ENCODE data around the gene EMID1. TPM values are rescaled to one million over a fixed set of nuclear protein-coding genes. Genes with fewer than 3 reads are reported as not detected.
A peak's percentile ranks its signal among the peaks of the same experiment; 100 is the strongest.
"Not testable (repeated sequence)": the region's sequence is repeated elsewhere in the genome, so short reads cannot be mapped to it uniquely, and the experiment has no call there.

EMID1 gene
- total RNA-seq, 1 experiment from 2014 or later: 0.26 TPM

GRCh38 chr22:29244785-29245625, 39.3 kb downstream of the EMID1 start:
- H3K79me2 ChIP-seq (ENCODE audit: low read length): no peaks in the 10 kb centered on the region

GRCh38 chr22:29245626-29246385, 40.1 kb downstream of the EMID1 start:
- no peak overlapping the region for H3K27ac ChIP-seq (ENCODE audit: low read length)
- DNase-seq: peak; percentile 87
- no peak overlapping the region for H3K4me2 ChIP-seq (ENCODE audit: low read depth, low read length, poor library complexity, severe bottlenecking)
- H3K36me3 ChIP-seq (ENCODE audit: insufficient read depth, low read length): no peaks in the 10 kb centered on the region
- no peaks in the 10 kb centered on the region for H3K9me3 ChIP-seq (ENCODE audit: low read length)
- H3K9ac ChIP-seq (ENCODE audit: low read length): no peak overlapping the region
- no peaks in the 10 kb centered on the region for H3K27me3 ChIP-seq (ENCODE audit: low read length)
- no peaks in the 10 kb centered on the region for H3K4me1 ChIP-seq (ENCODE audit: low read length)
- 0 out of 2 replicates have a peak, but pooled peaks cover 9% of the 10 kb centered on the region for H4K20me1 ChIP-seq (ENCODE audit: insufficient read depth, low read depth, low read length)
- H3K4me3 ChIP-seq (ENCODE audit: low read length): no peak overlapping the region
- no peaks in the 10 kb centered on the region for H3K79me2 ChIP-seq (ENCODE audit: low read length)
- no peak overlapping the region for H2AFZ ChIP-seq (ENCODE audit: low read length)
- no peaks in the 10 kb centered on the region for H3K9me2 ChIP-seq (replicated peaks; ENCODE audit: insufficient read depth, low read length)

More at GRCh38 chr22:29244785-29245625, 39.3 kb downstream of the EMID1 start:
- Histone ChIP-seq H4K20me1 (ENCODE audit: insufficient read depth, low read depth, low read length) (0 out of 2 replicates have a peak, but pooled peaks cover 9% of the 10 kb centered on the region), H3K27ac (ENCODE audit: low read length) (no peak overlapping the region), H3K9ac (ENCODE audit: low read length) (no peak overlapping the region), H3K9me2 (replicated peaks; ENCODE audit: insufficient read depth, low read length) (no peaks in the 10 kb centered on the region), H3K9me3 (ENCODE audit: low read length) (no peaks in the 10 kb centered on the region), H2AFZ (ENCODE audit: low read length) (no peak overlapping the region), H3K36me3 (ENCODE audit: insufficient read depth, low read length) (no peaks in the 10 kb centered on the region), H3K4me3 (ENCODE audit: low read length) (no peak overlapping the region), H3K27me3 (ENCODE audit: low read length) (no peaks in the 10 kb centered on the region), H3K4me2 (ENCODE audit: low read depth, low read length, poor library complexity, severe bottlenecking) (no peak overlapping the region), H3K4me1 (ENCODE audit: low read length) (no peaks in the 10 kb centered on the region)
- no peak for DNase-seq

GRCh38 chr22:29247891-29248290, 42.2 kb downstream of the EMID1 start:
- not testable (repeated sequence) for H2AFZ ChIP-seq (ENCODE audit: low read length); H3K9ac ChIP-seq (ENCODE audit: low read length); H3K4me3 ChIP-seq (ENCODE audit: low read length); H3K36me3 ChIP-seq (ENCODE audit: insufficient read depth, low read length); H3K9me2 ChIP-seq (replicated peaks; ENCODE audit: insufficient read depth, low read length); H3K27me3 ChIP-seq (ENCODE audit: low read length); H3K4me2 ChIP-seq (ENCODE audit: low read depth, low read length, poor library complexity, severe bottlenecking); H3K27ac ChIP-seq (ENCODE audit: low read length); DNase-seq; H4K20me1 ChIP-seq (ENCODE audit: insufficient read depth, low read depth, low read length); H3K79me2 ChIP-seq (ENCODE audit: low read length); H3K9me3 ChIP-seq (ENCODE audit: low read length); H3K4me1 ChIP-seq (ENCODE audit: low read length)

- Histone ChIP-seq H3K9me2 (replicated peaks; ENCODE audit: insufficient read depth, low read length) (no peaks in the 10 kb centered on the region), H3K27me3 (ENCODE audit: low read length) (no peaks in the 10 kb centered on the region), H3K27ac (ENCODE audit: low read length) (no peak overlapping the region), H3K4me1 (ENCODE audit: low read length) (no peaks in the 10 kb centered on the region), H3K9me3 (ENCODE audit: low read length) (no peaks in the 10 kb centered on the region), H3K79me2 (ENCODE audit: low read length) (no peaks in the 10 kb centered on the region), H3K9ac (ENCODE audit: low read length) (no peak overlapping the region), H4K20me1 (ENCODE audit: insufficient read depth, low read depth, low read length) (no peaks in the 10 kb centered on the region), H2AFZ (ENCODE audit: low read length) (no peak overlapping the region), H3K4me2 (ENCODE audit: low read depth, low read length, poor library complexity, severe bottlenecking) (no peak overlapping the region), H3K4me3 (ENCODE audit: low read length) (no peak overlapping the region), H3K36me3 (ENCODE audit: insufficient read depth, low read length) (no peaks in the 10 kb centered on the region)
- DNase-seq: no peak
Observed at GRCh38 chr22:29251265-29251664, 45.6 kb downstream of the EMID1 start.

GRCh38 chr22:29251981-29252911, 46.5 kb downstream of the EMID1 start:
- Histone ChIP-seq H3K4me2 (ENCODE audit: low read depth, low read length, poor library complexity, severe bottlenecking) (no peak overlapping the region), H3K27ac (ENCODE audit: low read length) (no peak overlapping the region), H3K9me2 (replicated peaks; ENCODE audit: insufficient read depth, low read length) (no peaks in the 10 kb centered on the region), H3K4me1 (ENCODE audit: low read length) (no peaks in the 10 kb centered on the region), H3K27me3 (ENCODE audit: low read length) (no peaks in the 10 kb centered on the region), H3K79me2 (ENCODE audit: low read length) (no peaks in the 10 kb centered on the region), H2AFZ (ENCODE audit: low read length) (no peak overlapping the region), H3K4me3 (ENCODE audit: low read length) (no peak overlapping the region), H3K36me3 (ENCODE audit: insufficient read depth, low read length) (no peaks in the 10 kb centered on the region), H4K20me1 (ENCODE audit: insufficient read depth, low read depth, low read length) (no peaks in the 10 kb centered on the region), H3K9me3 (ENCODE audit: low read length) (no peaks in the 10 kb centered on the region), H3K9ac (ENCODE audit: low read length) (no peak overlapping the region)
- no peak for DNase-seq

GRCh38 chr22:29253561-29254285, 48.0 kb downstream of the EMID1 start:
- H3K36me3 ChIP-seq (ENCODE audit: insufficient read depth, low read length): no peaks in the 10 kb centered on the region
- H4K20me1 ChIP-seq (ENCODE audit: insufficient read depth, low read depth, low read length): no peaks in the 10 kb centered on the region
- H3K9ac ChIP-seq (ENCODE audit: low read length): no peak overlapping the region
- DNase-seq: no peak
- no peak overlapping the region for H3K27ac ChIP-seq (ENCODE audit: low read length)
- no peaks in the 10 kb centered on the region for H3K9me2 ChIP-seq (replicated peaks; ENCODE audit: insufficient read depth, low read length)
- no peaks in the 10 kb centered on the region for H3K79me2 ChIP-seq (ENCODE audit: low read length)
- H3K4me3 ChIP-seq (ENCODE audit: low read length): no peak overlapping the region
- H3K4me2 ChIP-seq (ENCODE audit: low read depth, low read length, poor library complexity, severe bottlenecking): no peak overlapping the region
- H3K27me3 ChIP-seq (ENCODE audit: low read length): no peaks in the 10 kb centered on the region
- H3K9me3 ChIP-seq (ENCODE audit: low read length): no peaks in the 10 kb centered on the region
- H3K4me1 ChIP-seq (ENCODE audit: low read length): no peaks in the 10 kb centered on the region
- no peak overlapping the region for H2AFZ ChIP-seq (ENCODE audit: low read length)

- Histone ChIP-seq H3K9ac (ENCODE audit: low read length) (no peak overlapping the region), H3K27me3 (ENCODE audit: low read length) (no peaks in the 10 kb centered on the region), H3K4me3 (ENCODE audit: low read length) (no peak overlapping the region), H3K9me3 (ENCODE audit: low read length) (no peaks in the 10 kb centered on the region), H3K4me2 (ENCODE audit: low read depth, low read length, poor library complexity, severe bottlenecking) (no peak overlapping the region), H3K36me3 (ENCODE audit: insufficient read depth, low read length) (no peaks in the 10 kb centered on the region), H3K79me2 (ENCODE audit: low read length) (no peaks in the 10 kb centered on the region), H4K20me1 (ENCODE audit: insufficient read depth, low read depth, low read length) (no peaks in the 10 kb centered on the region), H2AFZ (ENCODE audit: low read length) (no peak overlapping the region), H3K9me2 (replicated peaks; ENCODE audit: insufficient read depth, low read length) (no peaks in the 10 kb centered on the region), H3K4me1 (ENCODE audit: low read length) (no peaks in the 10 kb centered on the region), H3K27ac (ENCODE audit: low read length) (no peak overlapping the region)
- DNase-seq: no peak
Observed at GRCh38 chr22:29254286-29254660, 48.6 kb downstream of the EMID1 start.
